ENCODE results near the gene LRRC74A.
"Not testable (repeated sequence)": the region's sequence is repeated elsewhere in the genome, so short reads cannot be mapped to it uniquely, and the experiment has no call there.

LRRC74A gene

DNA sequence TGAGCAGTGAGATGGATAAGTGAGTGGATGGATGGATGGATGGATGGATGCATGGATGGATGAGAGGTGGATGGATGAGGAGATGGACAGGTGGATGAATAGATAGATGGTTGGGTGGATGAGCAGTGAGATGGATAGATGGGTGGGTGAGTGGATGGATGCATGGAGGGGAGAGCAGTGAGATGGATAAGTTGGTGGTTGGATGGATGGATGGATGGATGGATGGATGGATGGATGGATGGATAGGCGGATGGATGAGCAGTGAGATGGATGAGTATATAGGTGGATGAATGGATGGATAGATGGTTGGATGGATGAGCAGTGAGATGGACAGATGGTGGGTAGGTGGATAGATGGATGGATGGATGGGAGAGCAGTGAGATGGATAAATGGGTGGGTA is 30.6 kb downstream of the LRRC74A start:
- DNase-seq, result no peak

DNA sequence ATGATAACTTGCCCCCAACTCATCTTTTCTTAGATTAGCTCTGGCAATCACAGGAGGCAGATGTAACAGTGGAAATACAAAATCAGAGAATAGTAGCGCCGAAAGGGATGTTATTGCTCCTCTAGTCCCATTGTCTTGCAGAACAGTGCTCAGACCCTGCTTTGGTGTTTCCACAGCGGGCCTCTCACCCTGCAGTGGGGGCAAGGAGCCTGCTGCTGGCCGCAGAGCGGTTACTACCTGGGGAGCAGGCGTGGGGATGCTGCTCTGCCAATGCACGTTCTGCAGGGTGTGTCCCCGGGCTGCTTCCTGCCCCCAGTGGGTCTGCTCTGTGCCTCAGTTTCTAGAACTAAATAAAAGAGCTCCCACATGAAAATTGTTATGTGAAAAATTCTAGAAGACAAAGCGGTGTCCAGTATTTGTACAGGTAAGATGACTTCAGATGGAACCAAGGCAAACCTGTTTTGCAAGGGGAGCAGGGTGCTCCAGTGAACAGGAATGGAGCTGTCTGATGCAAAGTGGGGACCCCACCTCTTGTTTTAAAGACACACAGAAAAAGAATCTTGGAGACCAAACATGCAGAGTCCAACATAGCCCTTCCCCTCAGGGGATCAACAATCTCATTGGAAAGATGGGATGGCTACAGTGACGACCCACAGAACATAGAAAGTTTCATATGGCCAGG is 35.5 kb downstream of the LRRC74A start:
- no peak for DNase-seq

DNA sequence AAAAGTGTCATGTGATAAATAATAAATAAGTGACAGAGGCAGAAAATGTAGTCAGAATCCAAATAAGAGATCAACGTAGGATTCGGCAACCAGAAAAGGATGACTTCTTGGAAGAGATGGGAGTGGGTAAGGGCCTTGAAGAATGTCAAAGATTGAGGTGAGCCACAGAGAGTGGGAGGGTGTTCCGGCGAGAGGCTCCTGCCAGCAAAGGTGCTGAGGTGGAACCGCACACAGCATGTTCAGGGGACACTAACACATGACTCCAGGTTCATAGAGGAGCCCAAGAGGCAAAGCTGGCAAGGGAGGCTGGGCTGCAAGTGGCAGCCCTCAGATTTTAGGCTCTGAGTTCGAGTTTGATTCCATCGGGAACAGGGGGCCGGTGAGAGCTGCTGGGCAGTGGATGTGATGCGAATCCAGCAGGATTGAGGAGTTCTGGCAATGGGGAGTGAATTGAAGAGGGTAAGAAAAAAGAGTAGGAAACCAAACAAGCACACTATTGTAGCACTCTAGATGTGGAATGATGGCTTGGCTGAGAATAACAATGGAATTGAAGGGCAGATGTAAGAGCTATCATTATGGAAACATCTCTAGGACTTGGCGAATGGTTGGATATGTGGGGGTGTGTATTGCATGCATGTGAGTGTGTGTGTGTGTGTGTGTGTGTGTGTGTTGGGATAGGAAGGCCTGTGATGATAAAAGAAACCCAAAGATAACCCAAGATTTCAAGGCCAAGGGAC is 36.5 kb downstream of the LRRC74A start:
- DNase-seq, result no peak

DNA sequence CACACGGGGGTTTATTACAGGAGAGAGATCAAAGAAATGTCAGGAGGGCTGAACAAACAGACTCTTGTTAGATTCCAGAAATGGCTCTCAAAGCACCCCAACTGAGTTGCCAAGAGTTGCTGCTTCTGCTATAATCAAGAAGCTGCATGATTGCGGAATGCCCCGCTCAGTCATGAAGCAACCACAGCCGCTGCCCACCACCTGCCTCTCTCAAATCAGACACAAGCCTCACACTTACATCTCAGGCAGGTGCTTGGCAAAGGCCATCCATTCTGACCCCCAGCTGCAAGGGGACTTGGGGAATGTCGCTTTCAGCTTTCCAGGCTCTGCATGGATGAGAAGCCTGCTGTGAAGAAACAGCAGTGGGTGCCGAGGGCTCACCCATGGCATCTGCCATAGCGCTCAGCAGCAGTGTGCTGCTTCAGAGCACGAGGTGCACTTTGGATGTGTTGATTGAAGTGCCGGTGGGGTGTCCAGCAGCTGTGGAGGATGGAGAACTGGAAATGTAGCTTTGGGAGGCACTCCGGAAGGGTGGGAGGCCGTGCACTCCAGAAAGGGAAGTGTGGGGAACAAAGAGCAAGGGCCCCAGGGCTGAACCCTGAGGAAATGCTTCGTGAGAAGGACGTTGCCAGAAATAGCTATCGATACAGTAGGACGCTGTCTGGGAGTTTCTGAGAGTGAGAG is 37.7 kb downstream of the LRRC74A start:
- DNase-seq, result no peak

DNA sequence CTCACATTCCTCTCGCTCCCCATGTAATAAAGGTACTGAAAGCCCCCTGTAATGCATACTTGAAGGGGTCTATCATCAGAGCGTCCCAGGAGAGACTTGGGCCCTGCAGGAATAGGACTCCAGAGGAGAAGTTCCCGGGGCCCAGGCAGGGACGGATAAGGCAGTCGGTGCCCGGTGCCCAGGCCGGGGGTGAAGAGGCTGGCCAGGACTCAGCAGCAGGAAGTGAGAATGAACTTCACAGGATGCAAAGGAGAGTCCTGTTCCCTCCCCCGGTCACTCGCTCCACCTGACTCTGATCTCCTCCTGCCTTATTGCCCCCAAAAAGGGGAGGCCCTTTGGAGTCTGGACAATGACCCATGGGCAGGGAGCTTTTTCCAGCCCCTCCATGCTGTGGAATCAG is 40.2 kb downstream of the LRRC74A start:
- DNase-seq, result no peak

DNA sequence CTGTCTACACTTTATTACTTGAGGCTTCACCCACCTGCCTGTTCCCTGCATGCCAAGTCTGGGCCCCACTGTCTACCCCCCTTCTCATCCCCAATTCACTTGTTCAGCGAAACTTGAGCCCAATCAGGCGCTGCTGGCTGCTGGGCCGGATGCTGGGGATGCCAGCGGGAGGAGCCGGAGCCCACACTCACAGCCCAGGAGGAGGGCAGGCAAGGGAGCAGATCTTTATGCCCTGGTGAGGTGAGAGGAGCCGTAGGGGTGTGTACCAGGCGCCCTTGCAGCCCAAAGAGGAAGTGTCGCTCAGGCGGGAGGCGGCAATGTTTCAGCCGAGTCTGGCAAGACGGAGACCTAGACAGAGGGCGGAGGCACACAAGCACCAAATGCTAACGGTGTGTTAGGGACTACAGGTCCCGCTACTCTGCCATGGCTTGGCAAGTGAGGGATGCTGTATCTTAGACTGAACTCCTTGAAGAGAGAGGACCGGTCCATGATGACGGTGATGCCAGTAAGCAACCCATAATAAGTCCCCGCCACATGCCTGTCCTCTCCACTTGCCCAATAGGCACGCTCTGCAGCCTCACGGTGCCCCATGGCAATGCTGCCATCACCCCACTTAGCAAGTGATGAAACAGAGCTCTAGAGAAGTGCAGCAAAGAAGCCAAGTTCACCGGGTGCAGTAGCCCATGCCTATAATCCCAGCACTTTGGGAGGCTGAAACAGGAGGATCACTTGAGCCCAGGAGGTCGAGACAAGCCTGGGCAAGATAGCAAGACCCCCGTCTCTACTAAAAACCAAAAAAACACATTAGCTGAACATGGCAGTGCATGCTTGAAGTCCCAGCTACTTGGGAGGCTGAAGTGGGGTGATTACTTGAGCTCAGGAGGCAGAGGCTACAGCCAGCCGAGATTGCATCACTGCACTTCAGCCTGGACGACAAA is 41.6 kb downstream of the LRRC74A start:
- peak; percentile 38 for DNase-seq

DNA sequence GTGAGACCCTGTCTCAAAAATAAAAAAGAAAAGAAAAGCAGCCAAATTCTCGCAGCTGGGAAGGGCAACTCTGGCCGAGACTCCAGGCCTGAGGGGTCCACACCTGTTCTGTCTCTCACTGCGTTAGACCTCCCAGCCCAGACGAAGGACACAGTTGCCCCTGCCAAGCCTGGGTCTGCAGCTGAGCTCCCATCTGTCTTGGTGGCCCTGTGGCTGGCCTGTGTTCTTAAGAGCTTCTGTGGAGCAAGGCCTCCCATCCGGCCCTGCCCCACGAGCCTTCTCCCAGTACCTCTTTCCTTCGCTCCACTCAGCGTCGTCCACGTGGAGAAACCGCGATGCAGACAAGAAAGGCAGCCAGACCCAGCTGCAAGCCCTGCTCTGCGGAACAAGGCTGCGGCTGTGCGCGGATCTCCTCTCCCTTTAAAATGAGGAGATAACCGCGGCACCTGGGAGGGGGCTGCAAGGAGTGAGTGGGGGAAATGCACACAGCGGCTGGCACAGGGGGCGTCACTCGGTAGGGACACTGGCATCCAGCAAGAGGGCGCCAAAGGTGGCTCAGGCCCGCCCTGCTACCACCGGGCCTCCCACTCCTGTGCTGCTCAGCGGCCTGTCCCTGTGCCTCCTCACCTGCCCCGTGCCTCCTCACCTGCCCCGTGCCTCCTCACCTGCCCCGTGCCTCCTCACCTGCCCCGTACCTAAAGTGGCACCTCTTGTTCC is 42.4 kb downstream of the LRRC74A start:
- no peak for DNase-seq

DNA sequence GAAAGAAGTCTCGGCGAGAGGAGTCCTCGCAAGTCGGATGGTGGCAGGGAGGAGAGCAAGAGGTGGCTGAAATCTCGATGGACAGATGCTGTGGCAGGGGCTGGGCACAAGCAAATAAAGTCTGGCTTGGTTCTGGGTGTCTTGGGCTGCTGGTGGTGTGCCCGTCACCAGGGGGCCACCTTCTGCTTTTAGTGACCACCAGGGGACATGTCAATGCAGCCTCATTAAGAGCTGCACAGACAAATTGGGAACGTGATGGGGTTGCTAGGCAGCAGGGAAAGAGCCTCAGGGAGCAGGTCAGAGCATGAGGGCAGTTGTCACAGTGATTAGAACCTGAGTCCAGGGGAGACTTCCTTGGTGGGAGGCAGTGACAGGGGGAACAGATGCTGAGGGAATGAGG is 44.0 kb downstream of the LRRC74A start:
- no peak for DNase-seq

DNA sequence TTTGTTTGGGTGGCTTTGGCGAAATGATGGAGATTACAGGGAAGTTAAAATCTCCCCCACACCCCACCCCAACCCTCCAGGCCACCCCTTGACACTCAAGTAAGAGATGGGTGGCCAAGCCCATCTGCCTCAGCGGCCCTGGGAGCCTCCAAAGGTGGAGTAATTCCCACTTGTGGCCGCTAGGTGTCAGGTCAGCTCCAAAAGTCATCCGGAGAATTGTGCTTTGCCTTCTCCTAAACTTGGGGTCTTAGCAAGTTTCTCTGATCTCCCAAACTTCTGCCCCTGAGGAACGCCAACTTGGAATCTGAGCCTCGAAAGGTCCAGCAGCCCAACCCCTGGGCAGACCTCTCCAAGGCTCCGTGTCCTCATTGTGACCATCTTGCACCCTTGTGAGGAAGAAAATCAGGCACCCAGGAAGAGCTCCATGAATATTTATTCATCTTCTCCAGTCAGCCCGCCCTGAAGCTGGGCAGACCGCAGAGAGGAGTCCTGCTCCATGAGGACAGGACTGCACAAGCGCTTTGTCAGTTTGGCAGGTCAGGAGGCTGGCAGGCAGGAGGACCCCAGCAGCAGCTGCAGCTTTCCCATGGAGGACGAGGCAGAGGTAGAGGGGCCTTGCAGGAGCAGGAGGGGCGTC is 46.7 kb downstream of the LRRC74A start:
- peak; percentile 70 for DNase-seq

DNA sequence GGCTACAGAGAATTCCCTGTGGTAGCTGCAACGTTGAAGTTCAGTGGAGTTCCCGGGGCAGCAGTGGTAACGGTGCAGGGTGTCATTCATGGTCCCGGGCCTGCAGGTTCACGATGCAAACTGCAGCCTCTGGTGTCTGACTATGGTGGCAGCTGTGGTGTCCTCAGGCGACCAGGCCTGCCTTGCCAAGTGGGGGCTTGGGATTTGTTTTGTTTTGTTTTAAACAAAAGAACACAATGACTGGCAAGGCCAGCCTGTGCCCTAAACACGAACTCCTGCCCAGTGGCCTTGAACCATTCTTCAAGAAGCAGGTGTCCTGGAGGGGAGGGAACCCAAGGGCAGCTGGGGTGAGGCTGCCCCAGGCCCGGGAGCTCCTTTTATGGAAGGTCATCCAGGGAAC is 48.5 kb downstream of the LRRC74A start:
- DNase-seq, result no peak

DNA sequence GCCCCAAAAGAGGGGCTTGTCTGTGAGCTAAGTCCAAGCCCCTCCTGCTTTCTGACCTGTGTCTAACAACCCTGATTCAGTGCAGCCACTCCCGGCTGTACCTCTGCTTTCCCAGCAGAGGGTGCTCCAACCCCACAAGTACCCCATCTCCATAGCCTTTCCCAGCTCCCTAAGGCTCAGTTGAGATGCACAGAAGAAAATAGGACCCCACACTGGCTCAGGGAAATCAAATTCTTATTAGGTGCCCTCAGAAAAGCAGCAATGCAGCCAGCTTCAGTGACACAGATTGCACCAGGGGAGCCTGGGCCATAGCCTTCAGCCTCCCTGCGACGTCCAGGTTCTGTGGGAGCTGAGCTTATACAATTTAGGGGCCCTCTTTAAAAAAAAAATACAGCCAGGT is 49.9 kb downstream of the LRRC74A start:
- peak; percentile 44 for DNase-seq

DNA sequence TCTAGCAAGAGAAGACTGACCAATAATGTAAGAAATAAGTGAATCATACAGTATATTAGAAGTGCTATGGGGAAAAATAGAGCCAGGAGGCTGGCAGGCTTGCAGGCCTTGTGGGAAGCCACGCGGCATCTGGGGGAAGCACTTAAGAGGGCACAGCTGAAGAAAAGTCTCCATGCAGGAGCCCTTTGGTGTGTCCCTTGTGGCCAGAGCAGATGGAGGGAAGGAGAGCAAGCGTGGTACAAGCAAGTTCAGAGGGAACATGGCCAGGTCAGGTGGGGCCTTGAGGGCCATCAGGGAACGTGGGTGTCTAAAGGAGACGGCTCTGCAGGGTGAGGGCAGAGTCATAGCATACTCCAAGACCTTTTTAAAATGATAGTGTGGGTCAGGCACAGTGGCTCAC is 51.7 kb downstream of the LRRC74A start:
- no peak for DNase-seq

DNA sequence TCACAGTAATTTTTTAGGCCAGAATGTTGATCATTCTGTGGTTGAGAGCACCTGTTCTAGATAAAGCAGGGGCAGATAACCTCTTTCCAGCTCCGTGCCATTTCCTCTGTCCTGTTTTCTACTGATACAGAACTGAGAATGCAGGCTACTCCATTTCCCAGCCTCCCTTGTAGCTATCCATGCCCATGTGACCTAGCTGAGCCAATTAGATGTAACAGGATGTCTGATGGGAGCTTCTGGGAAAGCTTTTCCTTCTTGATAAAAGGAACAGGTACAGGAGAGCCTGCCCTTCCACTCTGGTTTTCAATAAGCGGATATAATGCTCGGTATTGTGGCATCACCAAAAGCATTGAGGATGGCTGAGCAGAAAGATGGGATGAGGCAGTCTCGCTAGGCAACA is 54.2 kb downstream of the LRRC74A start:
- DNase-seq, result no peak

DNA sequence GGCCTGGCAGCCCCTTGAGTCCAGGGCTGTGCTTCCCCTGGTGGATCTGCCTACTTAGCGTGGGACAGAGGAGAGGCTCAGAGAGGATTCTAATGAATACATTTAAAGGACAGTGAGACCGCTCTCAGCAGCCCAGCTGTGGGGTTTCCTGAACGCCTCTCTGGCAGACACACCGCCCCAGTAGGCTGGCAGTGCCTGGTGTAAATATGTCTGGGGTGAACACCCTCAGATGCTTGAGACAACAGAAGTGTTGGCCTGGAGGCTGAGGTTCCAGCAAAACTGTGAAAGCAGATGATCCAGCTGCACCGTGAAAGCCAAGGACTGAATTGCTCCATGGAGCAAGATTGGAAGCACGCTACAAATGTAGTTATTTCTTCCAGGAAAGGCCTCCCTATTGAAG is 55.1 kb downstream of the LRRC74A start:
- DNase-seq, result no peak

DNA sequence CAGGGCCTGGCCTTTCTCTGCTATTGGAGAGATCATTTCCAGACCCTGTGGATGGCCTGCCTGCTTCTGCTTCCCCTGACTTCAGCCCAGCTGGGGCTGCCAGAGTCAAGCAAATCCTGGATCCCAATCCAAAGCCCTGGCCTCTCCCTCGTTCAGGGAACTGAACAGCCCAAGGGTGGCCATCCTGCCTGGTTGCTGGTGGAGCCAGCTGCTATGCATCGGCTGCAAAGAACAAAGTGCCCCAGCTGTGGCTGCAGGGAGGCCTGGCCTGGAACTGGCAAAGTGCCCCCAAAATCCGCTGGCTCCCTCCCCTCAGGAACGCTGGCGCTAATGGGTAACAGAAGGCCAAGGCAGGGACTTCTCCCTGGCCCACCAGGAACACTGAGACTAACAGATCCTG is 56.4 kb downstream of the LRRC74A start:
- no peak for DNase-seq

DNA sequence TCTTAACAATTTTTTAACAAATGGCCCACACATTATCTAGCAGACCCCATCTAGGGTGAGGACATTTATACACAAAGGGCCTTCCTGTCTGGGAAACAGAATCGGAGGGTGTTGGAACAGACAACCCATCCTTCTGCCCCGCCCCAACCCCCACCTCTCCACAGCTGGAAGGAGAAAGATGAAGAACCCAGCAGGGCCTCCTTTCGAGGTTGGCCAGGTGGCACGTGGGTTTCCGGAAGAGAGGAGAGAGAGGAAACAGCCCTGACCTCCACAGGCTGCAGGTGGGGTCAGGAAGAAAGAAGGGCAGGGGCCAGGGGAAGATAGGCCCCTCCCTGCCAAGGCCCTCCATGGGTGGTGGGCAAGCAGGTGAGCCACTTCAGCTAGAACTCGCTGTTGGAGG is 57.2 kb downstream of the LRRC74A start:
- no peak for DNase-seq

DNA sequence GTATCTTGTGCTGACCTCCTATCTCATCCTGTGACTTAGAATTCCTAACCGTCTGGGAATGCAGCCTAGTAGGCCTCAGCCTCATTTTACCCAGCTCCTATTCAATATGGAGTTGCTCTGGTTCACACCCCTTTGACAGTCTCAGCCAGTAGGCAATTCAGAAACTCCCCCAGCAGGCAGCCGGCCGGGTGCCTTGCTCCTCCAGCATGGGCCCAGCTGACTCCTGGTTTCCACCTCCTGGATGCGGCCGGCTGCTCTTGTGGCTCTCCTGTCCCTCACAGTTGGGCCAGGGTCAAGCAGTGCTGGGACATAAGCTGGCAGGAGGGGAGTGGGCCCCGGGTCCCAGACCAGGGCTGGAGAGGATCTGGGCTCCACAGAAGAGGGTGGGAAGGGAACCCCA is 58.2 kb downstream of the LRRC74A start:
- no peak for DNase-seq

DNA sequence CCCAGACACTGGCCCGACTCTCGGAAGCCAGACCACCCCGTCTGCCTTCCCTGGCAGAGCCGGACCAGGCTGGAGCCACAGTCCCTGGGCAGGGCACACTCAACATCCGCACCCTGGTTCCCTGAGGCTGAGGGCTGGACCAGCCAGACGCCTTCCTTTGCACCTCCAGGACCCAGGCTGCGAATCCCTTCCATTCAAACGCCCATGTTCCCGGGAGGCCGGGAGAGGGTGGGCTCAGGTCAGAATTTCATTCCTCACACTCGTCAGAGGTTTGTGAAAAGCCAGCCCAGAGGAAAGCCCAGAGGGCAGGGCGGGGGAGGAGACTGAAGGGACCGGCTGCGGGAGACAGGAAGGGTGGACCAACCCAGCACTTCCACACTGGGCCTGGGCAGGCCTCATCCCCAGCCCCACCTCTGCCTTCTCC is 58.7 kb downstream of the LRRC74A start:
- no peak for DNase-seq

DNA sequence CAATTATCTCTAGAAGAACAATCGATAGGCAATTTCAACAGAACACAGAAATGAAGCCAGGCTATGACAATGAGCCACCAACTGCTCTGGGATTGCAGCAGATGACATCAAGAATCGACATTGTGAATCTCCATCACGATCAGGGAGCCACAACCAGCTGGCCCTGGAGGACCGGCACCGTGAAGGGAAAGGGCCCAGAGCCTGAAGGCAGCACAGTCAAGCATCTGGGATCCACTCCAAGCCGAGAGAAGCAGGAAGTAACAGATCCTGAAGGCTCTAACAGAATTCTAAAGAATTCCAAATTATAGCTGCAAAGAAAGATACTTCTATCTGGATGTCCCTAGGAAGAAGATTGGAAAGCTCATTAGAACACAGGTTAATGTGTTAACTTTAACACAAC is 61.0 kb downstream of the LRRC74A start:
- DNase-seq, result no peak

DNA sequence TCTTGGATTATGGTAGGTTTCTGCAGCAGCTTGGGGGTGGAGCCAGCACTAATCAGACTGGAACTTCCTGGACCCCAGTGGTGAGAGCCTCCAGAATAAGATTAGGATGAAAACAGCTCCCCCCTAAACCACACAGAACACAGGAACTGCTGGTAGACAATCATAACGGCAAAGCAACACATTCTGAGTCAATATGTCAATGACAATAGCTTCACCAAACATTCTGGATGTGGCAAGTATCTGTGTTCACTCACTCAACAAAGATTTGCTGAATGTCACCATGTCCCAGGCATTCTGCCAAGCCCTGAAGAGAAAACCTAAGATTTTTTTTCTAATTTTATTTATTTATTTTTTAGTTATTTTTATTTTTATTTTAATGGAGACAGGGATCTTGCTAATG is 65.2 kb downstream of the LRRC74A start:
- no peak for DNase-seq

DNA sequence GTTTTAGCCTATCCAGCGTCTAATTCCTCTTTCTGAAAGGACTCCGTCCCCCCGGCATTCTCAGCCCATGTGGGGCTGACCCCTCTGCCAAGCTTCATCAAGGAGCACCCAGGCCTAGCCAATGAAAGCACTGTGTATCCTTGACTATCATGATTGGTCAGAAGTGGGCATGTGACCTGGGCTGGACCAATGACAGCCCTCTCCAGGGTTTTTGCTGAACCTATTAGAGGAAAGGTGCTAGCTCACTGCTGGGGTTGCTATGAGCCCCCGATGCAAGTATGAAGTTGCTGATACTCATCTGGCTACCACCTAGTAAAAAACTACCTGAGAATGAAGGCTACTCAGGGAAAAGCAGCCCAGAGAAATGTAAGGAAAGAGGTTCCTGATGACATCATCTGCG is 68.1 kb downstream of the LRRC74A start:
- no peak for DNase-seq

DNA sequence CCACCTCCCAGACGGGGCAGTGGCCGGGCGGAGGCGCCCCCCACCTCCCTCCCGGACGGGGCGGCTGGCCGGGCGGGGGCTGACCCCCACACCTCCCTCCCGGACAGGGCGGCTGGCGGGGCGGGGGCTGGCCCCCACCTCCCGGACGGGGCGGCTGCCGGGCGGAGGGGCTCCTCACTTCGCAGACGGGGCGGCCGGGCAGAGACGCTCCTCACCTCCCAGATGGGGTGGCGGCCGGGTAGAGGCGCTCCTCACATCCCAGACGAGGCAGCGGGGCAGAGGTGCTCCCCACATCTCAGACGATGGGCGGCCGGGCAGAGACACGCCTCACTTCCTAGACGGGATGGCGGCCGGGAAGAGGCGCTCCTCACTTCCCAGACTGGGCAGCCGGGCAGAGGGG is 71.8 kb downstream of the LRRC74A start:
- not testable (repeated sequence) for DNase-seq
